Measurements from ENCODE around the gene LRIG2.

LRIG2 gene

GRCh38 chr1:113095790-113096455, 22.9 kb downstream of the LRIG2 start:
- no peak for ATAC-seq
- Mint-ChIP-seq H3K36me3 (peaks cover 37% of the 10 kb centered on the region), H3K27ac (no peak overlapping the region), H3K9me3 (no peaks in the 10 kb centered on the region), H3K4me3 (no peak overlapping the region), H3K27me3 (no peaks in the 10 kb centered on the region), H3K4me1 (no peaks in the 10 kb centered on the region)

DNA sequence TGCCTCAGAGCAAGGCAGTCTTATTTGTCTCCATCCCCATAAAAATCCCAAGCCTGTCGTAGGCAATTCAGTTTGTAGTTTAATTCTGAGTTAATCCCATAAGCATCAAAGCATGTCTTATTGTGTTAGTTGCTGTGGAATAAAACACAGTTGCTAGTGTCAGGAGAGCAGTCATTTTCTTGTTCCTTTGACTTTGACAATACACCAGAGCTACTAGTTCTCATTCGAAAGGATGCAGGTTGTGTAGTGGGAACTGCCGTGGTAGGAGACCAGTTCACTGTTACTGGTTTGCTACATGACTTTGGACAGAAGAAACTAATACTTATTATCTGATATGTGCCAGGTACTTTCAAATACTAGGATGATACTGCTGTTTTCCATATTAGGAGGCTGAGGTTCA, 23.5 kb downstream of the LRIG2 start:
- Mint-ChIP-seq H3K4me1 (no peaks in the 10 kb centered on the region), H3K9me3 (no peaks in the 10 kb centered on the region), H3K27me3 (no peaks in the 10 kb centered on the region), H3K27ac (no peak overlapping the region), H3K36me3 (peaks cover 41% of the 10 kb centered on the region), H3K4me3 (no peak overlapping the region)
- ATAC-seq, result no peak

- H3K27ac Mint-ChIP-seq, result no peak overlapping the region
Measured at GRCh38 chr1:113101588-113101987, 28.6 kb downstream of the LRIG2 start.

GRCh38 chr1:113103048-113103447, 30.1 kb downstream of the LRIG2 start:
- Mint-ChIP-seq H3K9me3 (no peaks in the 10 kb centered on the region), H3K4me3 (no peak overlapping the region), H3K4me1 (no peaks in the 10 kb centered on the region), H3K27ac (no peak overlapping the region), H3K36me3 (peaks cover 53% of the 10 kb centered on the region), H3K27me3 (no peaks in the 10 kb centered on the region)
- ATAC-seq, result no peak

More at GRCh38 chr1:113101588-113101987, 28.6 kb downstream of the LRIG2 start:
- no peaks in the 10 kb centered on the region for H3K4me1 Mint-ChIP-seq
- H3K4me3 Mint-ChIP-seq, result no peak overlapping the region
- H3K36me3 Mint-ChIP-seq, result peaks cover 39% of the 10 kb centered on the region
- no peaks in the 10 kb centered on the region for H3K9me3 Mint-ChIP-seq
- H3K27me3 Mint-ChIP-seq, result no peaks in the 10 kb centered on the region
- no peak for ATAC-seq

GRCh38 chr1:113103977-113104376, 31.0 kb downstream of the LRIG2 start:
- H3K4me1 Mint-ChIP-seq, result no peaks in the 10 kb centered on the region
- peaks cover 54% of the 10 kb centered on the region for H3K36me3 Mint-ChIP-seq
- H3K27ac Mint-ChIP-seq, result no peak overlapping the region
- no peaks in the 10 kb centered on the region for H3K9me3 Mint-ChIP-seq
- ATAC-seq, result no peak
- no peaks in the 10 kb centered on the region for H3K27me3 Mint-ChIP-seq
- H3K4me3 Mint-ChIP-seq, result no peak overlapping the region

- peaks cover 55% of the 10 kb centered on the region for H3K36me3 Mint-ChIP-seq
- H3K4me1 Mint-ChIP-seq, result no peaks in the 10 kb centered on the region
- H3K9me3 Mint-ChIP-seq, result no peaks in the 10 kb centered on the region
- ATAC-seq, result no peak
- no peaks in the 10 kb centered on the region for H3K27me3 Mint-ChIP-seq
- no peak overlapping the region for H3K4me3 Mint-ChIP-seq
- H3K27ac Mint-ChIP-seq, result no peak overlapping the region
Measured at GRCh38 chr1:113106910-113107309, 33.9 kb downstream of the LRIG2 start.

- no peak overlapping the region for H3K4me3 Mint-ChIP-seq
- no peaks in the 10 kb centered on the region for H3K4me1 Mint-ChIP-seq
- peaks cover 54% of the 10 kb centered on the region for H3K36me3 Mint-ChIP-seq
- no peaks in the 10 kb centered on the region for H3K27me3 Mint-ChIP-seq
- no peaks in the 10 kb centered on the region for H3K9me3 Mint-ChIP-seq
- ATAC-seq, result no peak
- no peak overlapping the region for H3K27ac Mint-ChIP-seq
Measured at GRCh38 chr1:113109908-113110554, 37.0 kb downstream of the LRIG2 start.

DNA sequence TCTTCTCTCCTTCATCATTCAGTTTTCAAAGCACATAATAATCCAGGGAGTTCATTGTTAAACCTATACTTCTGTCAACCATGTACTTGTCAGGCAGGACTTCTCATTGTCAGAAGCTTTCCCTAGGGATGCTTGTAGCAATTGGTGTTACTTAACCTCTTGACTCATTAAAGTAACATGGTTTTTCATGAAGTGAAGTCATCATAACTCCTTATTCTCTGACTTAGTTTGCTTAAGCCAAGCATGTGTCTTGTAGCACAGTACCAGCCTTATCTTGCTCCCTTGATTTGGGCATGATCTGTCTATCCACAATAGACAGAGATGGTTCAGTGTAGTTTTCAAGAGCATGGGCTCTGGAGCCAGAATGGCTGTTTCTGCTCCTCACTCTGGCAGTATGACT, 45.3 kb downstream of the LRIG2 start:
- H3K27me3 Mint-ChIP-seq, result no peaks in the 10 kb centered on the region
- ATAC-seq, result no peak
- H3K27ac Mint-ChIP-seq, result no peak overlapping the region
- no peak overlapping the region for H3K4me3 Mint-ChIP-seq
- H3K36me3 Mint-ChIP-seq, result peaks cover 70% of the 10 kb centered on the region
- H3K4me1 Mint-ChIP-seq, result no peaks in the 10 kb centered on the region
- no peaks in the 10 kb centered on the region for H3K9me3 Mint-ChIP-seq

DNA sequence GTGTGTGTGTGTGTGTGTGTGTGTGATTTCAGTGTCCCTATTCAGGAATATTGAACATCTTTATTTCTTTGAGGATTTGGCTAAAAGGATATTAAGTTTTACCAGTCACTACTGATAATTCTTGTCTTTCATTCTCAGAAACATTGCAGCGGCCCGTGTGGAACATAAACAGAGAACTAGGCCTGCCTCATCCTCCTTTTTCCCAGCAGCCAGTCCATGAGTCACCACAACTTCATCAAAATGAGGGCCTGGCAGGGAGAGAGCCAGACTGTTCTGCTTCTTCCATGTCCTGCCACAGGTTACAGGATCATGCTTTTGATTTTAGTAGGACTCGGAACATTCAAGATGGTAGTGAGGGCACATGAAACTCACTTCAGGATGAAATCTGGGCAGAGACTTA, 50.7 kb downstream of the LRIG2 start:
- Mint-ChIP-seq H3K4me1 (no peaks in the 10 kb centered on the region), H3K36me3 (peaks cover 64% of the 10 kb centered on the region), H3K27me3 (no peaks in the 10 kb centered on the region), H3K27ac (no peak overlapping the region), H3K9me3 (no peaks in the 10 kb centered on the region), H3K4me3 (no peak overlapping the region)
- ATAC-seq, result no peak

GRCh38 chr1:113124366-113124765, 51.4 kb downstream of the LRIG2 start:
- no peaks in the 10 kb centered on the region for H3K9me3 Mint-ChIP-seq

DNA sequence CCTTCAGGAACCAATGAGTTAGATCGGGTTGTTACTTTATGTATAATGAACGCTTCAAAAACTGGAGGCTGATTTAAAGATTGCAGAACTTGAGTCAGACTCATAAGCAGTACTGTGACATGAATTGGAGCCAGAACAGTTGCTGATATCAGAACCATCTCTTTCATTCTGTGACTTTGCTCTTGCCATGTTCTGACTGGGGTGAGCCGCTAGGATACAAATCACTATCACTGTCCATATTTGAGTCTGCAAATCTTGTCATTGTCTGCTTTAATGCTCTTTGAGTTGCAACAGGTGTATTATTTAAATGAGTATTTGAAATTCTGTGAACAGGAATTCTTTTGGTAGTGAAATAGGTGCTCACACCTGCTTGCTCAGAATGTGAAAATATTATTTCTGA, 52.5 kb downstream of the LRIG2 start:
- H3K4me1 Mint-ChIP-seq, result peaks cover 12% of the 10 kb centered on the region
- ATAC-seq, result no peak
- H3K27ac Mint-ChIP-seq, result no peak overlapping the region
- H3K4me3 Mint-ChIP-seq, result no peak overlapping the region
- H3K27me3 Mint-ChIP-seq, result no peaks in the 10 kb centered on the region
- peaks cover 59% of the 10 kb centered on the region for H3K36me3 Mint-ChIP-seq
- H3K9me3 Mint-ChIP-seq, result no peaks in the 10 kb centered on the region

More at GRCh38 chr1:113124366-113124765, 51.4 kb downstream of the LRIG2 start:
- no peak for ATAC-seq
- Mint-ChIP-seq H3K27me3 (no peaks in the 10 kb centered on the region), H3K27ac (no peak overlapping the region), H3K4me3 (no peak overlapping the region), H3K4me1 (no peaks in the 10 kb centered on the region), H3K36me3 (peaks cover 58% of the 10 kb centered on the region)

DNA sequence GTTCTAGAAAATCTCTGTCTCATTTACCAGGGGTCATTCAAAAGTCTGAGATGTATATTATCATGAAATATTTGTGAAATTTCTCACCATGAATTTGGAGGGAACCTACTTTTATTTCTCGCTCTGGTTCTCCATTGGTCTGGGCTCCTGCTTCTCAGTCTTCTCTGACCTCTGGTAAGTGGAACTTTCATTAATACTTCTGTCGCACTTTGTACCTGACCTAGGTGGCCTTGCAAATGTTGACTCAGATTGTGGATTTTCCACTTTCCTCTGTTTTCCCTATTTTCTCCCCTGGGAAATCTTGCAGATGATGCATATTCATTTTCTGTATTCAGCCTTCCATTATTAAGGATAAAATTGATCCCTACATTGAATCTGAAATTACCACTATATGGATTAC, 53.2 kb downstream of the LRIG2 start:
- H3K9me3 Mint-ChIP-seq, result no peaks in the 10 kb centered on the region
- peaks cover 18% of the 10 kb centered on the region for H3K4me1 Mint-ChIP-seq
- H3K36me3 Mint-ChIP-seq, result peaks cover 52% of the 10 kb centered on the region
- H3K27ac Mint-ChIP-seq, result no peak overlapping the region
- no peak overlapping the region for H3K4me3 Mint-ChIP-seq
- ATAC-seq, result no peak
- H3K27me3 Mint-ChIP-seq, result no peaks in the 10 kb centered on the region

DNA sequence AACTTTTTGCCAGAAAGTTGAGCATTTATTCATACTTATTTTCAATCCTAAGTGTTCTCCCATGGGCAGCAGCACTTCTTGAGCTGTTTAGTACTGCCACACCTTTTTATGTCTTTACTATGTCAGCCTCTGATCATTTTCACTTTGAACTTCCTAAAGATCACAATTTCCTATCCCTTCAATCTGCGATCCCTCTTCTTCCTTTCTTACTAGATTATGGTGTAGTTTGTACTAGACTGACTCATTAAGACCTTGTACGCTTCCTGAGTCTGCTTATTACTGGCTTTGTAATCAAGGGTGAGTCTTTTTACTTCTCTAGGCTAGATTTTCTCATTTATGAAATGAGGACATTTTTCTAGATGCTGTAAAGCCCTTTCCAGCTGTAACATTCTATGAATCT, 55.1 kb downstream of the LRIG2 start:
- Mint-ChIP-seq H3K27ac (no peak overlapping the region), H3K36me3 (peaks cover 48% of the 10 kb centered on the region), H3K4me3 (no peak overlapping the region), H3K4me1 (peaks cover 37% of the 10 kb centered on the region), H3K27me3 (no peaks in the 10 kb centered on the region), H3K9me3 (no peaks in the 10 kb centered on the region)
- ATAC-seq, result no peak

GRCh38 chr1:113129529-113130185, 56.7 kb downstream of the LRIG2 start:
- ATAC-seq, result peak; percentile 79
- Mint-ChIP-seq H3K9me3 (no peaks in the 10 kb centered on the region), H3K4me3 (peak overlapping the region; percentile 19), H3K36me3 (peaks cover 44% of the 10 kb centered on the region), H3K27me3 (no peaks in the 10 kb centered on the region), H3K27ac (peak overlapping the region; percentile 64), H3K4me1 (peaks cover 39% of the 10 kb centered on the region)

GRCh38 chr1:113133038-113133437, 60.0 kb downstream of the LRIG2 start:
- H3K9me3 Mint-ChIP-seq, result no peaks in the 10 kb centered on the region
- peak; percentile 69 for ATAC-seq
- peaks cover 28% of the 10 kb centered on the region for H3K36me3 Mint-ChIP-seq
- H3K27me3 Mint-ChIP-seq, result no peaks in the 10 kb centered on the region
- H3K4me1 Mint-ChIP-seq, result peaks cover 39% of the 10 kb centered on the region
- peak overlapping the region; percentile 24 for H3K27ac Mint-ChIP-seq
- no peak overlapping the region for H3K4me3 Mint-ChIP-seq

GRCh38 chr1:113133759-113134158, 60.8 kb downstream of the LRIG2 start:
- ATAC-seq, result no peak
- no peak overlapping the region for H3K27ac Mint-ChIP-seq
- peaks cover 24% of the 10 kb centered on the region for H3K36me3 Mint-ChIP-seq
- H3K4me3 Mint-ChIP-seq, result no peak overlapping the region
- H3K9me3 Mint-ChIP-seq, result no peaks in the 10 kb centered on the region
- H3K4me1 Mint-ChIP-seq, result peaks cover 39% of the 10 kb centered on the region
- no peaks in the 10 kb centered on the region for H3K27me3 Mint-ChIP-seq

All from stimulated activated memory B cell treated with anti-CD40 and anti-IgM and Interleukin-4, amounts not matched to agents 10 μg/mL and 1 μg/mL and 100 μg/mL, for 72 hours (primary cell).